Measurements from ENCODE around the gene CNMD. TPM values are rescaled to one million over a fixed set of nuclear protein-coding genes. Genes with fewer than 3 reads are reported as not detected.
"Not testable (repeated sequence)": the region's sequence is repeated elsewhere in the genome, so short reads cannot be mapped to it uniquely, and the experiment has no call there.

CNMD gene
- total RNA-seq, 6 experiments from 2014 or later = not detected

- no peak overlapping the region for H3K4me3 ChIP-seq
- no peaks in the 10 kb centered on the region for H3K27me3 ChIP-seq
- no peak for TF ChIP-seq CTCF (IDR thresholded peaks at IDR 0.05)
- TF ChIP-seq POLR2A (IDR thresholded peaks at IDR 0.05) = no peak
- no peaks in the 10 kb centered on the region for H3K36me3 ChIP-seq
- DNase-seq (peak in 1 of 3 donors; percentile 46), ATAC-seq (peak; percentile 49 to 65 (median 58))
- no peaks in the 10 kb centered on the region for H3K4me1 ChIP-seq
- intact Hi-C loops (cut with DNase I) = no loop called here
- no peak overlapping the region for H3K27ac ChIP-seq
- WGBS (ENCODE audit: insufficient coverage, low coverage, low lambda C conversion rate, missing lambda C conversion rate) = 35% methylated on average over 3 of the region's 3 CpGs
- H3K9me3 ChIP-seq = no peaks in the 10 kb centered on the region
Measured at GRCh38 chr13:52713894-52714293, 25.7 kb downstream of the CNMD start.

DNA sequence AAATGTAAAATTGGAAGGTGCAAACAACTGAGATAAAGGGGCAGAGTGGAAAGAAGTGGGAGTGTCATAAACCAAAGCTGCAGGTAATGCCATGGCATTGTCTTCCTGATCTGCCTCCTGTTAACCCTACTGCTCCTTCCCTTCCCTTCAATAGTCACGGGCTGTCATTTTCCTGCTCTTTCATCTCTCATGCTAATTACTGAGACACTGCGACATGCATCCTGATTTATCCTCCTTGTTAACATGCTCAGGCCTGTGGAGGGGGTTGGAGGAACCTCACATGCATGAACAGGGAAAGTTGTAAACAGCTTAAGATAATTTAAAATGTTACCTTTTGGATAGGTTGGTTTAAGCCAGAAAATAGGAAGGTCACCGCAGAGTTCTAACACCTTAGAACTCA, 27.2 kb downstream of the CNMD start:
- 76% methylated on average over 3 of the region's 3 CpGs for WGBS (ENCODE audit: insufficient coverage, low coverage, low lambda C conversion rate, missing lambda C conversion rate)
- ATAC-seq = no peak
- DNase-seq = no peak
- no peak overlapping the region for H3K27ac ChIP-seq
- H3K4me3 ChIP-seq = no peak overlapping the region
- H3K4me1 ChIP-seq = no peaks in the 10 kb centered on the region
- TF ChIP-seq POLR2A (IDR thresholded peaks at IDR 0.05) = no peak
- TF ChIP-seq CTCF (IDR thresholded peaks at IDR 0.05) = no peak
- intact Hi-C loops (cut with DNase I) = no loop called here
- no peaks in the 10 kb centered on the region for H3K9me3 ChIP-seq
- H3K27me3 ChIP-seq = no peaks in the 10 kb centered on the region
- H3K36me3 ChIP-seq = no peaks in the 10 kb centered on the region

DNA sequence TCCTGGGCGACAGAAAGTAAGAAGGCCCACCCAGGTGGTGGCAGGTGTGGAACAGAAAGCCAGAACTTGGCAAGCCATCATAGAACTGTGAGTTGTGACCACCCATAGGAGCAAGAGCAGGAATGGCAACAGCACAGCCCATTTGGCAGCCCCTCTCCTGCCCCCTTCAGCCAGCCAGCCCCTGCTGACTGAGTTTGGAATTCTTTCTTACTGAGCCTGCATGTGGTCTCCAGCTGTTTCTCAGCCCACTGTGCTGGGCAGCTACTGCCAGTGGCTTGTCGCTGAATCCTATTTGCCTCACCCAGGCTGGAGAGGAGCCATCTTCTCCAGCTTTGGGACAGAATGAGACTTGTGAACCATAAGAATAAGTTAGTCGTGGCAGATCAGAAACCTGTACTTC, 28.3 kb downstream of the CNMD start:
- Histone ChIP-seq H3K36me3 (no peaks in the 10 kb centered on the region), H3K27ac (no peak overlapping the region), H3K4me3 (no peak overlapping the region), H3K27me3 (no peaks in the 10 kb centered on the region), H3K4me1 (no peaks in the 10 kb centered on the region), H3K9me3 (no peaks in the 10 kb centered on the region)
- ATAC-seq (no peak), DNase-seq (no peak)
- no peak for TF ChIP-seq CTCF (IDR thresholded peaks at IDR 0.05)
- no peak for TF ChIP-seq POLR2A (IDR thresholded peaks at IDR 0.05)
- WGBS (ENCODE audit: insufficient coverage, low coverage, low lambda C conversion rate, missing lambda C conversion rate) = 65% methylated on average over 2 of the region's 3 CpGs
- intact Hi-C loops (cut with DNase I) = no loop called here

DNA sequence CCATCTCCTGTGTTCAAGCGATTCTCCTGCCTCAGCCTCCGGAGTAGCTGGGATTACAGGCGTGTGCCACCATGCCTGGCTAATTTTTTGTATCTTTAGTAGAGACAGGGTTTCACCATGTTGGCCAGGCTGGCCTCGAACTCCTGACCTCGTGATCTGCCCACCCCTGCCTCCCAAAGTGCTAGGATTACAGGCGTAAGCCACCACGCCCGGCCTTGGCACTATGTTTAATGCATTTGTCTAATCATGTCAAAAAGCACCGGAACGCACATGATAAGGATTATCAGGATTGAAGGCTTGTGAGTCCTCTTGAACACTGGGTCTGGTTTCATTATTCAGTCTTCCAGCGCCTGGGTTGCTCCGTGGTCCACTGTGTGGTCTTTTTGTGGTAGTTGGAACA, 31.4 kb downstream of the CNMD start:
- H3K4me1 ChIP-seq; H3K36me3 ChIP-seq; ATAC-seq; H3K9me3 ChIP-seq; intact Hi-C loops (cut with DNase I); H3K27me3 ChIP-seq; H3K4me3 ChIP-seq; DNase-seq; H3K27ac ChIP-seq: not testable (repeated sequence)
- 78% methylated on average over 12 of the region's 12 CpGs for WGBS (ENCODE audit: insufficient coverage, low coverage, low lambda C conversion rate, missing lambda C conversion rate)

GRCh38 chr13:52707375-52707774, 32.2 kb downstream of the CNMD start:
- Histone ChIP-seq H3K4me1 (no peaks in the 10 kb centered on the region), H3K4me3 (no peak overlapping the region), H3K9me3 (no peaks in the 10 kb centered on the region), H3K36me3 (no peaks in the 10 kb centered on the region), H3K27me3 (no peaks in the 10 kb centered on the region), H3K27ac (no peak overlapping the region)
- intact Hi-C loops (cut with DNase I) = no loop called here
- WGBS (ENCODE audit: insufficient coverage, low coverage, low lambda C conversion rate, missing lambda C conversion rate) = 80% methylated on average over 1 of the region's 1 CpG
- ATAC-seq (no peak), DNase-seq (no peak)
- TF ChIP-seq POLR2A (IDR thresholded peaks at IDR 0.05) = no peak

DNA sequence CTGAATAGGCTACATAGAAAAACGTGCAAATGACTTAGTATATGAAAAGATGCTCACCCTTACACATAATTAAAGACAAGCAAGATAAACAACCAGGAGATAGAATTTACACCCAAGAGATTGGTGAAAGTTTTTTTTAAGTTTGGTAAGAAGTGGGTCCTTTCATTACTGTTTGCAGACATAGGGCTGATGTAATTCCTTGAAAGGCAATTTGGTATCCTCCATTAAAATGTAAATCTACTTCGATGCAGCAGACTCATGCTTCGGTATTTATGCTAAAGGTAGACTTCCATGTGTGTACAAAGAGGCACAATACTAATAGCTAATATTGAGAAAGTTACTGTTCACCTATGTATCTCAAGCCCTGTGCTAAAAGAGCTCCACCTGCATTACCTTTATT, 33.5 kb downstream of the CNMD start:
- intact Hi-C loops (cut with DNase I) = no loop called here
- Histone ChIP-seq H3K36me3 (no peaks in the 10 kb centered on the region), H3K4me1 (no peaks in the 10 kb centered on the region), H3K27me3 (no peaks in the 10 kb centered on the region), H3K4me3 (no peak overlapping the region), H3K27ac (no peak overlapping the region), H3K9me3 (no peaks in the 10 kb centered on the region)
- WGBS (ENCODE audit: insufficient coverage, low coverage, low lambda C conversion rate, missing lambda C conversion rate) = 71% methylated on average over 3 of the region's 3 CpGs
- ATAC-seq = no peak
- DNase-seq = no peak
- TF ChIP-seq CTCF (IDR thresholded peaks at IDR 0.05) (no peak), POLR2A (IDR thresholded peaks at IDR 0.05) (no peak)

Data from right lobe of liver (tissue), 6 donors.